ENCODE measurements around the gene PRKN. TPM values are rescaled to one million over a fixed set of nuclear protein-coding genes. Genes with fewer than 3 reads are reported as not detected.

The PRKN gene
- total and polyA plus RNA-seq, 2 experiments from 2014 or later: 0.10 to 0.84 TPM

- Histone ChIP-seq H3K36me3 (ENCODE audit: insufficient read depth) (no peaks in the 10 kb centered on the region), H2AFZ (no peak overlapping the region), H3K79me2 (replicated peaks; ENCODE audit: insufficient read depth) (no peaks in the 10 kb centered on the region), H3K9me2 (ENCODE audit: insufficient read depth) (no peaks in the 10 kb centered on the region), H3K4me3 (no peak overlapping the region), H3K27ac (ENCODE audit: low read depth) (no peak overlapping the region), H3K27me3 (ENCODE audit: insufficient read depth) (no peaks in the 10 kb centered on the region), H3F3A (replicated peaks; ENCODE audit: low read depth) (no peaks in the 10 kb centered on the region), H3K4me2 (no peak overlapping the region), H3K4me1 (ENCODE audit: insufficient read depth) (no peaks in the 10 kb centered on the region), H4K20me1 (replicated peaks; ENCODE audit: insufficient read depth) (no peaks in the 10 kb centered on the region)
- no peak overlapping the region for H3K27ac Mint-ChIP-seq
- H3K36me3 Mint-ChIP-seq (ENCODE audit: low read depth): no peaks in the 10 kb centered on the region
- no peaks in the 10 kb centered on the region for H3K9me3 Mint-ChIP-seq
- no peak for DNase-seq (ENCODE audit: low spot score)
- ATAC-seq: no peak
- no peak for TF ChIP-seq EZH2phosphoT487 (IDR thresholded peaks at IDR 0.05; ENCODE audit: unreplicated experiment)
- TF ChIP-seq REST (IDR thresholded peaks at IDR 0.05; ENCODE audit: unreplicated experiment): no peak
- H3K4me1 Mint-ChIP-seq: no peaks in the 10 kb centered on the region
- H3K4me3 Mint-ChIP-seq: no peak overlapping the region
- H3K27me3 Mint-ChIP-seq (ENCODE audit: insufficient read depth, low read depth, poor library complexity): peaks cover 3% of the 10 kb centered on the region
Measured at GRCh38 chr6:162770955-162771354, 43.4 kb upstream of the PRKN start.

GRCh38 chr6:162770136-162770535, 42.6 kb upstream of the PRKN start:
- ATAC-seq (no peak), DNase-seq (ENCODE audit: low spot score) (no peak)
- no peak overlapping the region for H3K4me3 Mint-ChIP-seq
- H3K36me3 Mint-ChIP-seq (ENCODE audit: low read depth): no peaks in the 10 kb centered on the region
- no peaks in the 10 kb centered on the region for H4K20me1 ChIP-seq (replicated peaks; ENCODE audit: insufficient read depth)
- H3K9me2 ChIP-seq (ENCODE audit: insufficient read depth): no peaks in the 10 kb centered on the region
- H3K79me2 ChIP-seq (replicated peaks; ENCODE audit: insufficient read depth): no peaks in the 10 kb centered on the region
- no peaks in the 10 kb centered on the region for H3K4me1 Mint-ChIP-seq
- H3K27ac ChIP-seq (ENCODE audit: low read depth): no peak overlapping the region
- no peaks in the 10 kb centered on the region for H3K9me3 Mint-ChIP-seq
- peaks cover 3% of the 10 kb centered on the region for H3K27me3 Mint-ChIP-seq (ENCODE audit: insufficient read depth, low read depth, poor library complexity)
- no peak overlapping the region for H3K27ac Mint-ChIP-seq
- H3K4me3 ChIP-seq: no peak overlapping the region
- H3K36me3 ChIP-seq (ENCODE audit: insufficient read depth): no peaks in the 10 kb centered on the region
- no peaks in the 10 kb centered on the region for H3K27me3 ChIP-seq (ENCODE audit: insufficient read depth)
- no peaks in the 10 kb centered on the region for H3F3A ChIP-seq (replicated peaks; ENCODE audit: low read depth)
- H3K4me1 ChIP-seq (ENCODE audit: insufficient read depth): no peaks in the 10 kb centered on the region
- no peak overlapping the region for H3K4me2 ChIP-seq
- no peak overlapping the region for H2AFZ ChIP-seq
- no peak for TF ChIP-seq JUNB (IDR thresholded peaks at IDR 0.05; ENCODE audit: unreplicated experiment)
- TF ChIP-seq, protein P1, sequence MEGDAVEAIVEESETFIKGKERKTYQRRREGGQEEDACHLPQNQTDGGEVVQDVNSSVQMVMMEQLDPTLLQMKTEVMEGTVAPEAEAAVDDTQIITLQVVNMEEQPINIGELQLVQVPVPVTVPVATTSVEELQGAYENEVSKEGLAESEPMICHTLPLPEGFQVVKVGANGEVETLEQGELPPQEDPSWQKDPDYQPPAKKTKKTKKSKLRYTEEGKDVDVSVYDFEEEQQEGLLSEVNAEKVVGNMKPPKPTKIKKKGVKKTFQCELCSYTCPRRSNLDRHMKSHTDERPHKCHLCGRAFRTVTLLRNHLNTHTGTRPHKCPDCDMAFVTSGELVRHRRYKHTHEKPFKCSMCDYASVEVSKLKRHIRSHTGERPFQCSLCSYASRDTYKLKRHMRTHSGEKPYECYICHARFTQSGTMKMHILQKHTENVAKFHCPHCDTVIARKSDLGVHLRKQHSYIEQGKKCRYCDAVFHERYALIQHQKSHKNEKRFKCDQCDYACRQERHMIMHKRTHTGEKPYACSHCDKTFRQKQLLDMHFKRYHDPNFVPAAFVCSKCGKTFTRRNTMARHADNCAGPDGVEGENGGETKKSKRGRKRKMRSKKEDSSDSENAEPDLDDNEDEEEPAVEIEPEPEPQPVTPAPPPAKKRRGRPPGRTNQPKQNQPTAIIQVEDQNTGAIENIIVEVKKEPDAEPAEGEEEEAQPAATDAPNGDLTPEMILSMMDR (conservative IDR thresholded peaks at IDR 0.05; ENCODE audit: low read depth in 2 of 2): no peak
- TF ChIP-seq NANOG (IDR thresholded peaks at IDR 0.05; ENCODE audit: borderline replicate concordance): no peak
- TF ChIP-seq, protein P2, sequence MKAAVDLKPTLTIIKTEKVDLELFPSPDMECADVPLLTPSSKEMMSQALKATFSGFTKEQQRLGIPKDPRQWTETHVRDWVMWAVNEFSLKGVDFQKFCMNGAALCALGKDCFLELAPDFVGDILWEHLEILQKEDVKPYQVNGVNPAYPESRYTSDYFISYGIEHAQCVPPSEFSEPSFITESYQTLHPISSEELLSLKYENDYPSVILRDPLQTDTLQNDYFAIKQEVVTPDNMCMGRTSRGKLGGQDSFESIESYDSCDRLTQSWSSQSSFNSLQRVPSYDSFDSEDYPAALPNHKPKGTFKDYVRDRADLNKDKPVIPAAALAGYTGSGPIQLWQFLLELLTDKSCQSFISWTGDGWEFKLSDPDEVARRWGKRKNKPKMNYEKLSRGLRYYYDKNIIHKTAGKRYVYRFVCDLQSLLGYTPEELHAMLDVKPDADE (IDR thresholded peaks at IDR 0.05): no peak
- no peak for TF ChIP-seq EZH2phosphoT487 (IDR thresholded peaks at IDR 0.05; ENCODE audit: unreplicated experiment)
- no peak for TF ChIP-seq EZH2 (IDR thresholded peaks at IDR 0.05; ENCODE audit: low read depth, unreplicated experiment)
- TF ChIP-seq STAT1 (IDR thresholded peaks at IDR 0.05; ENCODE audit: unreplicated experiment): no peak
- no peak for TF ChIP-seq ZNF114 (CRISPR knock-in tag; IDR thresholded peaks at IDR 0.05)
- TF ChIP-seq, protein P3, sequence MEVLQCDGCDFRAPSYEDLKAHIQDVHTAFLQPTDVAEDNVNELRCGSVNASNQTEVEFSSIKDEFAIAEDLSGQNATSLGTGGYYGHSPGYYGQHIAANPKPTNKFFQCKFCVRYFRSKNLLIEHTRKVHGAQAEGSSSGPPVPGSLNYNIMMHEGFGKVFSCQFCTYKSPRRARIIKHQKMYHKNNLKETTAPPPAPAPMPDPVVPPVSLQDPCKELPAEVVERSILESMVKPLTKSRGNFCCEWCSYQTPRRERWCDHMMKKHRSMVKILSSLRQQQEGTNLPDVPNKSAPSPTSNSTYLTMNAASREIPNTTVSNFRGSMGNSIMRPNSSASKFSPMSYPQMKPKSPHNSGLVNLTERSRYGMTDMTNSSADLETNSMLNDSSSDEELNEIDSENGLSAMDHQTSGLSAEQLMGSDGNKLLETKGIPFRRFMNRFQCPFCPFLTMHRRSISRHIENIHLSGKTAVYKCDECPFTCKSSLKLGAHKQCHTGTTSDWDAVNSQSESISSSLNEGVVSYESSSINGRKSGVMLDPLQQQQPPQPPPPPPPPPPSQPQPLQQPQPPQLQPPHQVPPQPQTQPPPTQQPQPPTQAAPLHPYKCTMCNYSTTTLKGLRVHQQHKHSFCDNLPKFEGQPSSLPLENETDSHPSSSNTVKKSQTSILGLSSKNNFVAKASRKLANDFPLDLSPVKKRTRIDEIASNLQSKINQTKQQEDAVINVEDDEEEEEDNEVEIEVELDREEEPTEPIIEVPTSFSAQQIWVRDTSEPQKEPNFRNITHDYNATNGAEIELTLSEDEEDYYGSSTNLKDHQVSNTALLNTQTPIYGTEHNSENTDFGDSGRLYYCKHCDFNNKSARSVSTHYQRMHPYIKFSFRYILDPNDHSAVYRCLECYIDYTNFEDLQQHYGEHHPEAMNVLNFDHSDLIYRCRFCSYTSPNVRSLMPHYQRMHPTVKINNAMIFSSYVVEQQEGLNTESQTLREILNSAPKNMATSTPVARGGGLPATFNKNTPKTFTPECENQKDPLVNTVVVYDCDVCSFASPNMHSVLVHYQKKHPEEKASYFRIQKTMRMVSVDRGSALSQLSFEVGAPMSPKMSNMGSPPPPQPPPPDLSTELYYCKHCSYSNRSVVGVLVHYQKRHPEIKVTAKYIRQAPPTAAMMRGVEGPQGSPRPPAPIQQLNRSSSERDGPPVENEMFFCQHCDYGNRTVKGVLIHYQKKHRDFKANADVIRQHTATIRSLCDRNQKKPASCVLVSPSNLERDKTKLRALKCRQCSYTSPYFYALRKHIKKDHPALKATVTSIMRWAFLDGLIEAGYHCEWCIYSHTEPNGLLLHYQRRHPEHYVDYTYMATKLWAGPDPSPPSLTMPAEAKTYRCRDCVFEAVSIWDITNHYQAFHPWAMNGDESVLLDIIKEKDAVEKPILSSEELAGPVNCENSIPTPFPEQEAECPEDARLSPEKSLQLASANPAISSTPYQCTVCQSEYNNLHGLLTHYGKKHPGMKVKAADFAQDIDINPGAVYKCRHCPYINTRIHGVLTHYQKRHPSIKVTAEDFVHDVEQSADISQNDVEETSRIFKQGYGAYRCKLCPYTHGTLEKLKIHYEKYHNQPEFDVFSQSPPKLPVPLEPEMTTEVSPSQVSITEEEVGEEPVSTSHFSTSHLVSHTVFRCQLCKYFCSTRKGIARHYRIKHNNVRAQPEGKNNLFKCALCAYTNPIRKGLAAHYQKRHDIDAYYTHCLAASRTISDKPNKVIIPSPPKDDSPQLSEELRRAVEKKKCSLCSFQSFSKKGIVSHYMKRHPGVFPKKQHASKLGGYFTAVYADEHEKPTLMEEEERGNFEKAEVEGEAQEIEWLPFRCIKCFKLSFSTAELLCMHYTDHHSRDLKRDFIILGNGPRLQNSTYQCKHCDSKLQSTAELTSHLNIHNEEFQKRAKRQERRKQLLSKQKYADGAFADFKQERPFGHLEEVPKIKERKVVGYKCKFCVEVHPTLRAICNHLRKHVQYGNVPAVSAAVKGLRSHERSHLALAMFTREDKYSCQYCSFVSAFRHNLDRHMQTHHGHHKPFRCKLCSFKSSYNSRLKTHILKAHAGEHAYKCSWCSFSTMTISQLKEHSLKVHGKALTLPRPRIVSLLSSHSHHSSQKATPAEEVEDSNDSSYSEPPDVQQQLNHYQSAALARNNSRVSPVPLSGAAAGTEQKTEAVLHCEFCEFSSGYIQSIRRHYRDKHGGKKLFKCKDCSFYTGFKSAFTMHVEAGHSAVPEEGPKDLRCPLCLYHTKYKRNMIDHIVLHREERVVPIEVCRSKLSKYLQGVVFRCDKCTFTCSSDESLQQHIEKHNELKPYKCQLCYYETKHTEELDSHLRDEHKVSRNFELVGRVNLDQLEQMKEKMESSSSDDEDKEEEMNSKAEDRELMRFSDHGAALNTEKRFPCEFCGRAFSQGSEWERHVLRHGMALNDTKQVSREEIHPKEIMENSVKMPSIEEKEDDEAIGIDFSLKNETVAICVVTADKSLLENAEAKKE (CRISPR knock-in tag; IDR thresholded peaks at IDR 0.05): no peak

Measured in GM23338 (cell line).